GM12865 (cell line): ENCODE data around the gene CEP104.

Experiments
- DNase-seq: peaks from one replicate; pipeline ENCODE4 v3.0.0; 2010; ENCODE audit warnings: low read depth
- H3K4me3 ChIP-seq: 2 replicates; pipeline ENCODE4 v1.5.1; 2011; ENCODE audit warnings: mild to moderate bottlenecking, low read depth, low read length, control low read depth
- CTCF ChIP-seq: IDR thresholded peaks from 2 replicates; pipeline ENCODE4 v1.5.1; 2011; ENCODE audit warnings: low read length, control low read depth, low read depth, inconsistent platforms; ENCODE audit not compliant: insufficient read depth; ENCODE audit errors: missing control alignments

The CEP104 gene

DNA sequence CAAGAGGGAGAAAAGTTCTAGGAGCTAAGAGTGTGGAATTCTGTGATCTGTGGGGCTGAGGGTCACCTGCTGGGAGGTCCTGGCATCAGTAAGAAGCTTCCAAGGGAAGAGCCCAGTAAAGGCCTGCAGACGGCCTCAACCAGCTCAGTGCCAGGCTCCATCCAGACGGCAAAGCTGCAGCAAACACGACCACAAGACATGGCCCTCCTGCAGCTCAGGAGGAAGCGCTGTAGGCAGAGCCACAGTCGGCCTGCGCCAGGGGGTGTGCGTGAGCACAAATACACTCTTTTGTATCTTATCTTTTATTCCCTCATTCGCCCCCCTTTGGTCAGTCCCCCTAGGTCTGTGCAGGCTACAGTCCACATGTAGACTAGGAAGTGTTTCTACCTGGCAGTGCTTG, 29.7 kb upstream of the CEP104 start:
- H3K4me3 ChIP-seq = no peak overlapping the region
- DNase-seq = no peak
- TF ChIP-seq CTCF = no peak

GRCh38 chr1:3886106-3886670, 29.2 kb upstream of the CEP104 start:
- H3K4me3 ChIP-seq = no peak overlapping the region
- TF ChIP-seq CTCF = no peak
- no peak for DNase-seq

DNA sequence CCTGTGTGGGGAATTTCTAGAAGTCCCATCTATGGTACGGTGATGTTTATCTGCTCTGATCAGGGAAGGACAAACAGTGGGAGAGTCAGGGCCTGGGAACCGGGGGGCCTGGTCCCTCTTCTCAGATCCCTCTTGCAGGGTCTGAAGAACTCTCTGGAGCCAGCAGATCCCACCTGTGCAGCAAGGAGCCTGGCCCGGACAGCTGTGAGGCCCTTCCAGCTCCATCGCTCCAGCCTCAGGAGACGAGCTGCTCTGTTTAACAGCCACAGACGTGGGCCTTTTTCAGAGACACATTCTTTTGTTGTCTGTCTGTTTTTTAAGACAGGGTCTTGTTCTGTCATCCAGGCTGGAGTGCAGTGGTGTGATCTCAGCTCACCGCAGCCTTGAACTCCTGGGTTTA, 28.6 kb upstream of the CEP104 start:
- H3K4me3 ChIP-seq = no peak overlapping the region
- no peak for DNase-seq
- TF ChIP-seq CTCF = no peak

- H3K4me3 ChIP-seq = no peak overlapping the region
- TF ChIP-seq CTCF = no peak
- no peak for DNase-seq
Observed at GRCh38 chr1:3884966-3885365, 28.0 kb upstream of the CEP104 start.

DNA sequence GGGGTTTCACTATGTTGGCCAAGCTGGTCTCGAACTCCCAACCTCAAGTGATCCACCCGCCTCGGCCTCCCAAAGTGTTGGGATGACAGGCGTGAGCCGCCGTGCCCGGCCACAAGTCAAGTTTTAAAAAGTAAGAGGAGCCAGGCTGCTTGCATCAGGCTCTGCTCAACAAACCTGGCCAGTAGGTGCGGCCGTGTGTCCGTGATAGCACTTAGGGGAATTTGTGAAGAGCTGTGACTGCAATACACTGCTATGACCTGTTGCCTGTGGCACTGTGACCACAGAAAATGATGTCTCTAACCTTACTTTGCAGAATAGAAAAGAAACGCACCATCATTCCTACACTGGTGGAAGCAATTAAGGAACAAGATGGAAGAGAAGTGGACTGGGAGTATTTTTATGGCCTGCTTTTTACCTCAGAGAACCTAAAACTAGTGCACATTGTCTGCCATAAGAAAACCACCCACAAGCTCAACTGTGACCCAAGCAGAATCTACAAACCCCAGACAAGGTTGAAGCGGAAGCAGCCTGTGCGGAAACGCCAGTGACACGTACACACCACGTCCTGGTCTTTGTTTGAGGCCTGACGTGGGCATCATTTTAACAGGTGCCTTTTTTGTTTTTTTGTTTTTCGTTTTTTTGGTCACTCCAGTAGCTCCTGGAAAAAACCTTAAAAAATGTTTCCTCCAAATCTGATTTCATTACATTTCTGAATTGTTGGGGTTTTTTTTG, 26.3 kb upstream of the CEP104 start:
- no peak overlapping the region for H3K4me3 ChIP-seq
- no peak for TF ChIP-seq CTCF
- DNase-seq = no peak

DNA sequence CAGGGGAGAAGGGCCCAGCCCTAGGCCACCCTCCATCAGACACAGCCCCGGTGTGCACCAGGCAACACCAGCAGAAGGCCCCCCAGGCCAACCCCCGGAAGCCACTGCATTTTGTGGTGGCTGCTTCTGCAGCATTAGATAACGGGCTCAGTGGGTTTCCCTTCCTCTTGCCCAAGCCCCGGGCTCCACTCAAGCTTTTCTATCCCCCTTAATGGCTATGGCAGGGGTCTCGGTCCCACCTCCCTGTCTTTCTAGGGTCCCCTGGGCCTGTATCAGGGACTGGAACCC, 24.1 kb upstream of the CEP104 start:
- no peak overlapping the region for H3K4me3 ChIP-seq
- DNase-seq = no peak
- no peak for TF ChIP-seq CTCF

- no peak for TF ChIP-seq CTCF
- H3K4me3 ChIP-seq = no peak overlapping the region
- no peak for DNase-seq
Observed at GRCh38 chr1:3880429-3881192, 23.6 kb upstream of the CEP104 start.
